Nephron (organoid): Measurements from ENCODE around the gene MTM1.
A peak's percentile ranks its signal among the peaks of the same experiment; 100 is the strongest.

Experiments
- H3K27ac Mint-ChIP-seq, 3 experiments: 2 replicates each; pipeline ENCODE4 v1.8.0; 2020; ENCODE audit warnings: mixed read lengths in 3 of 3, mild to moderate bottlenecking in 2 of 3, moderate library complexity in 1 of 3
- H3K27me3 Mint-ChIP-seq: 2 replicates; pipeline ENCODE4 v1.8.0; 2021; ENCODE audit warnings: low read depth, mild to moderate bottlenecking, moderate library complexity, mixed read lengths
- H3K36me3 Mint-ChIP-seq: 2 replicates; pipeline ENCODE4 v1.8.0; 2020; ENCODE audit warnings: low read depth, mixed read lengths
- H3K4me1 Mint-ChIP-seq: 2 replicates; pipeline ENCODE4 v1.8.0; 2020; ENCODE audit warnings: mixed read lengths
- H3K4me3 Mint-ChIP-seq, 3 experiments: 2 replicates each; pipeline ENCODE4 v1.8.0; 2020; ENCODE audit warnings: mild to moderate bottlenecking in 3 of 3, mixed read lengths in 3 of 3, moderate library complexity in 2 of 3
- H3K9me3 Mint-ChIP-seq: 2 replicates; pipeline ENCODE4 v1.8.0; 2020; ENCODE audit warnings: mixed read lengths
- CTCF ChIP-seq, 3 experiments: fragments of 200-600 bp; sonication (generic); IDR thresholded peaks; one replicate each; pipeline ENCODE4 v1.5.0; 2021; ENCODE audit warnings: antibody characterized with exemption in 3 of 3; ENCODE audit not compliant: unreplicated experiment in 3 of 3

The MTM1 gene

GRCh38 chrX:150546711-150547153, 21.7 kb upstream of the MTM1 start:
- Mint-ChIP-seq H3K4me3 (peak overlapping the region; percentile 50 to 67 (median 60)), H3K36me3 (no peaks in the 10 kb centered on the region), H3K4me1 (peaks cover 20% of the 10 kb centered on the region), H3K27ac (peak overlapping the region; percentile 84 to 96 (median 91)), H3K9me3 (peaks cover 9% of the 10 kb centered on the region), H3K27me3 (peaks cover 3% of the 10 kb centered on the region)
- TF ChIP-seq CTCF (IDR thresholded peaks at IDR 0.05; ENCODE audit: unreplicated experiment in 3 of 3): no peak

GRCh38 chrX:150547375-150548115, 20.9 kb upstream of the MTM1 start:
- H3K9me3 Mint-ChIP-seq: peaks cover 9% of the 10 kb centered on the region
- H3K27ac Mint-ChIP-seq: peak overlapping the region; percentile 84 to 96 (median 95)
- peaks cover 3% of the 10 kb centered on the region for H3K27me3 Mint-ChIP-seq
- no peaks in the 10 kb centered on the region for H3K36me3 Mint-ChIP-seq
- peak overlapping the region; percentile 68 to 77 (median 76) for H3K4me3 Mint-ChIP-seq
- no peak for TF ChIP-seq CTCF (IDR thresholded peaks at IDR 0.05; ENCODE audit: unreplicated experiment in 3 of 3)
- H3K4me1 Mint-ChIP-seq: peaks cover 20% of the 10 kb centered on the region

- H3K9me3 Mint-ChIP-seq: peaks cover 9% of the 10 kb centered on the region
- no peak for TF ChIP-seq CTCF (IDR thresholded peaks at IDR 0.05; ENCODE audit: unreplicated experiment in 3 of 3)
- peak overlapping the region; percentile 82 to 95 (median 94) for H3K27ac Mint-ChIP-seq
- H3K36me3 Mint-ChIP-seq: no peaks in the 10 kb centered on the region
- H3K27me3 Mint-ChIP-seq: peaks cover 3% of the 10 kb centered on the region
- H3K4me3 Mint-ChIP-seq: peak overlapping the region; percentile 68 to 77 (median 76)
- peaks cover 20% of the 10 kb centered on the region for H3K4me1 Mint-ChIP-seq
Measured at GRCh38 chrX:150548251-150548650, 20.2 kb upstream of the MTM1 start.

GRCh38 chrX:150548684-150549083, 19.7 kb upstream of the MTM1 start:
- Mint-ChIP-seq H3K27ac (no peak overlapping the region), H3K9me3 (peaks cover 9% of the 10 kb centered on the region), H3K36me3 (no peaks in the 10 kb centered on the region), H3K4me3 (no peak overlapping the region), H3K4me1 (peaks cover 20% of the 10 kb centered on the region), H3K27me3 (peaks cover 3% of the 10 kb centered on the region)
- no peak for TF ChIP-seq CTCF (IDR thresholded peaks at IDR 0.05; ENCODE audit: unreplicated experiment in 3 of 3)

- no peak overlapping the region for H3K27ac Mint-ChIP-seq
- peaks cover 18% of the 10 kb centered on the region for H3K9me3 Mint-ChIP-seq
- TF ChIP-seq CTCF (IDR thresholded peaks at IDR 0.05; ENCODE audit: unreplicated experiment in 3 of 3): no peak
- peaks cover 7% of the 10 kb centered on the region for H3K4me1 Mint-ChIP-seq
- H3K4me3 Mint-ChIP-seq: no peak overlapping the region
- no peaks in the 10 kb centered on the region for H3K36me3 Mint-ChIP-seq
- no peaks in the 10 kb centered on the region for H3K27me3 Mint-ChIP-seq
Measured at GRCh38 chrX:150551963-150552362, 16.5 kb upstream of the MTM1 start.

GRCh38 chrX:150558424-150558823, 10.0 kb upstream of the MTM1 start:
- no peak for TF ChIP-seq CTCF (IDR thresholded peaks at IDR 0.05; ENCODE audit: unreplicated experiment in 3 of 3)
- H3K27me3 Mint-ChIP-seq: peaks cover 3% of the 10 kb centered on the region
- H3K36me3 Mint-ChIP-seq: no peaks in the 10 kb centered on the region
- peaks cover 10% of the 10 kb centered on the region for H3K4me1 Mint-ChIP-seq
- peaks cover 30% of the 10 kb centered on the region for H3K9me3 Mint-ChIP-seq
- no peak overlapping the region for H3K4me3 Mint-ChIP-seq
- peak overlapping the region; percentile 74 to 88 (median 74) for H3K27ac Mint-ChIP-seq
